GM21381 (cell line): ENCODE measurements around the gene ISG20.
"Not testable (repeated sequence)": the region's sequence is repeated elsewhere in the genome, so short reads cannot be mapped to it uniquely, and the experiment has no call there.

Source experiments
- ATAC-seq: cut with Tn5 transposase; IDR thresholded peaks from one replicate; pipeline ENCODE4 v1.9.1; 2021; ENCODE audit warnings: mild to moderate bottlenecking, moderate library complexity; ENCODE audit not compliant: unreplicated experiment

ISG20 gene

GRCh38 chr15:88635318-88635717 lies 3.5 kb upstream of the ISG20 start:
- peak; percentile 31 for ATAC-seq

- ATAC-seq, result no peak
These were observed 2.8 kb upstream of the ISG20 start for GRCh38 chr15:88636050-88636449.

GRCh38 chr15:88636654-88637053 lies 2.2 kb upstream of the ISG20 start:
- no peak for ATAC-seq

- no peak for ATAC-seq
These were observed 1.4 kb upstream of the ISG20 start for GRCh38 chr15:88637436-88637835.

- no peak for ATAC-seq
These were observed 783 bp upstream of the ISG20 start for GRCh38 chr15:88637841-88638625.

- ATAC-seq, result no peak
These were observed 3.2 kb downstream of the ISG20 start for GRCh38 chr15:88641959-88642452.

GRCh38 chr15:88642514-88642913 lies 3.7 kb downstream of the ISG20 start:
- not testable (repeated sequence) for ATAC-seq

GRCh38 chr15:88644741-88645140 lies 5.9 kb downstream of the ISG20 start:
- no peak for ATAC-seq

GRCh38 chr15:88645171-88646087 lies 6.6 kb downstream of the ISG20 start:
- no peak for ATAC-seq

- ATAC-seq, result no peak
These were observed 7.2 kb downstream of the ISG20 start for GRCh38 chr15:88646088-88646405.

GRCh38 chr15:88646951-88647350 lies 8.1 kb downstream of the ISG20 start:
- no peak for ATAC-seq

- ATAC-seq, result no peak
These were observed 8.7 kb downstream of the ISG20 start for GRCh38 chr15:88647351-88648105.

GRCh38 chr15:88648357-88649214 lies 9.8 kb downstream of the ISG20 start:
- ATAC-seq, result no peak

- ATAC-seq, result peak; percentile 71
These were observed 10.5 kb downstream of the ISG20 start for GRCh38 chr15:88649286-88649733.

- ATAC-seq, result no peak
These were observed 11.1 kb downstream of the ISG20 start for GRCh38 chr15:88649753-88650551.

GRCh38 chr15:88650556-88650955 lies 11.7 kb downstream of the ISG20 start:
- ATAC-seq, result no peak

- ATAC-seq, result no peak
These were observed 12.4 kb downstream of the ISG20 start for GRCh38 chr15:88651136-88651732.

GRCh38 chr15:88651971-88652370 lies 13.2 kb downstream of the ISG20 start:
- no peak for ATAC-seq
